ENCODE data around the gene WDR86. TPM values are rescaled to one million over a fixed set of nuclear protein-coding genes. Genes with fewer than 3 reads are reported as not detected.
A peak's percentile ranks its signal among the peaks of the same experiment; 100 is the strongest.

WDR86 gene
- total RNA-seq, 1 donor from 2014 or later = not detected

DNA sequence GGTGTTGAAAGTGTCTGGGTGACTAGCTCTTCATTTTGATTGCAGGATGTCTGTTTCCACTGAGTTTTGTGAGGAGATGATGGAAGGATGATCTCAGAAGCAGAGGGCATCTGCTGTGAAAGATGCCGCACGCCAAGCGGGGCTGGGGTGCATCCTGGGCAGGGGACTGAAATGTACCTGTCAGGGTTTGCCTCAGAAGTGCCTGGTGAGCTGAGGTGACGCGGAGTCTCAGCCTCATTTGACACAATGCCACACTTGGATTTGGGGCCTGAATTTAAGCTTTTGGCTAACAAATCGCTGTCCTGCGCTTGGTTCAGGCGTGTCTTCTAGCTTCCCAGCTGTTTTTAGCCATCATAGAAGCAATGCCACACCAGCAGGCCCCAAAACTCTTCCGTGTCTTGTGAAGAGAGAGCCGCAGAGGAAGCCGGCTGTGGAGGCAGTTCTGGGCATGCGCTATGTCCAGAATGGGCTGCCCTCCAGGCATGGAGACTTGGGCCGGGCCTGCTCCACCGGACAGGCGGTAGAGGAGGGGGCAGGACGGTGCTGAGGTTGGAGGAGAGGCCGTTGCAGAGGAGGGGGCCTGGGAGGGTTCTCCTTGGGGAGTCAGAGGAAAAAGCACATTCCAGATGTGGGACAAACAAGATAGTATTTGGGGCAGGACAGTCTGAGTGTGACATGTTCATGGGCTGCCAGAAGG is 31.2 kb downstream of the WDR86 start:
- DNase-seq = no peak

DNA sequence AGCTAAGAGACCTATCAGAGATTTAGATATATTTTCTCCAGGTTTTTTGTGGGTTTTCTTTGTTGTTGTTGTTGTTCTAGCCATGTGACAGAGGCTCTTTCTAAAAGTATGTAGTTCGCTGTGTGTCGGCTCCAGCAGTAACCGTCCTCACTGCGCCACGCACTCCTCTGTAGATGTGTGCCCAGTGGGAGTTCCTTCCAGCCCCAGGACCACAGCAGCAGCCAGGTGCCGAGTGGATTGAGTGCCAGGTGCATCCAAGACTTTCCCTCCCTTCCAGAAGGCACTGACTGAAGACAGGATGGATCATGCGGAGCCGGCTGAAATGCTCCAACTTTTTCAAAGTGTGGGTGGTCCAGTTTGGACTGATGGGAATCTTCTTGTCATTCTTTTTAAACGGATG is 31.8 kb downstream of the WDR86 start:
- no peak for DNase-seq

DNA sequence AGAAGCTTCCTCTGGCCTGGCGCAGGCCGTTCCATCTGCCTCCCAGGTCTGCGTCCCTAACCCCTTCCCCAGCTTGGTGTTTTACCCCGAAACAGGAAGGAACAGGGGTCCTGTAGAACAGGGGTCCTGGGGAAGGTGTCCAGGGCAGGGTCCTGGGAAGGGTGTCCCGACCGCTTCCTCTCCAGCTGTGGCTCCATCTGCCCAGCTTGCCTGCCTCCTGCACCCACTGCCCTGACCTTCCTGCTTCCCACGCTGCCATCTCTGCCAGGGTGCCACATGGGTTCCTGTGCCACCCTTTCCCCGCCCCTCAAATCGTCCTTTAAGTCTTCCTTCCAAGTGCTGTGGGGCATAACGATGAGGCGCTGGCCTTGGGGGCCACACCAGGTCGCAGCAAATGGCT is 32.4 kb downstream of the WDR86 start:
- DNase-seq = no peak

DNA sequence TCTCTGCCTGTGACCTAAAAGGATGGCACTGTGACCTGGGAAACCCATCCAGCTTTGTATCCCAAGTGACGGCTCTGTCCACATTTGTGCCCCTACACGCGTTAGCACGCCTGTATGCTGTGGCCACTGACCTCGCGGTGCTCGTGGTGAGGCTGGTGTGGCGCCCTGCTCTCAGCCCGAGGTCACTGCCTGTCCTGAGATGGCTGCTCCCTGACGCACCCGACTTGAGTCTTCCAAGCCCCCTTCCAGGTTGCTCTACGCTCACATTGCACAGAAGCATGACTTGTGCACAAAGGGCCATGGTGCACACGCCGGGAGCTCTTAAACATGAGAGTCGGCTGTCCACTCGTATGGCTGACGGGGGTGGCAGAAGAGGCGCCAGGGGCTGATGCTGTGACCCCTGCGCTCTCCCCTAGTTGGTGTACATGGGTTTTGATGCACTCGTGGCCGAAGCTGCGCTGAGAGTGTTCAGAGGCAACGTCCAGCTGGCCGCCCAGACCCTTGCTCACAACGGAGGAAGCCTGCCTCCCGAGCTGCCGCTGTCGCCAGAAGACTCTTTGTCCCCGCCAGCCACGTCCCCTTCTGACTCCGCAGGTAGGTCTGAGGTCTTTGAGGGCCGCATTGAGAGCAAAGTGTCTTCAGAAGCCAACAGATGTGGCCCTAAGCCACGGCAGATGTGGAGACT is 33.5 kb downstream of the WDR86 start:
- no peak for DNase-seq

DNA sequence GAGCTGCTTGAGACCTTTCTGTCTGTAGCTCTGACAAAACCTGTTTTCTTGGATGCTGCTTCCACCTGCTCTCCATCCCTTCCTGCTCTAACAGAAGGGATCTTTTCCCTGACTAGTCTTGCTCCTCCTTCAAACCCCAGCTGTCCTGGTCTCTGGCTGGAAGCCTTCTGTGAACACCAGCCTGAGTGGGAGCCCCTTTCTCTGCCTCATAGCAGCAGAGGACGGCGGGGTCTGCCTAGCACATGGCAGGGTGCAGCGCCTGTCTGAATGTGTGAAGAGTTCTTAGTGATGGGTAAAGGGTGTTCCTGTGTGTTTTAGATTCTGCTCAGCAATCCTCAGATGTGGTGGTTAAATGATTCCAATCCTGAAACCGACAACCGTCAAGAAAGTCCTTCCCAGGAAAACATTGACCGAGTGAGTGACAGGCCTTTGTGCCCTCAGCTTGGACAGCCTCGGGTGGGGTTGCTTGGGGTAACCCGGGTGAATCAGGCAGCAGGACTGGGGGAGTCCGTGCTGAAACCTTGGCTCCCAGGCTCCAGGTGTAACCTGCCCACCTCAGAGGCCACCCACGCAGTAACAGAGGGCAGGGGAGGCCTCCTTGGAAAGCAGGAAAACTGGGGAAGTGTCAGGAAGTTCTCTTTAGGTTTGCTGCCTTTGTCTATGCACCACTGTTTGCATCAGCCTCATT is 34.2 kb downstream of the WDR86 start:
- no peak for DNase-seq

DNA sequence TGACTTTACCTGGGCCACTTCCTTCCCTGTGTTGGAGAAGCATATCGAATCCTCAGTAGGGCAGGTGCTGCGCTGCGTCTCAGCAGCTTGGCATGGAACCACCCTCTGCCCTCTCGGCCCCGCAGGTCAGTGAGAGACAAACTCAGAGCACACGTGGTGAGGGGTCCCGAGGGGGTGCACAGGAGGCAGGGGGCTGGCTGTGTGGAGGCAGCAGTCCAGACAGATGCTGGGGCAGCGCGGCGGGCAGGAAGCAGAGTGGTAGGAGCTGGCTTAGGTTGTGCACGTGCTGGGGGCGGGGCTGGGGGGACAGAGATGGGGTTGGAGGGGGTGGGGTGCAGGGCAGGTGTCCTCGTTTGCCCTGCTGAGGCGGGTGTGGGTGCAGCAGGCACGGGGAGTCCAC is 35.1 kb downstream of the WDR86 start:
- DNase-seq = no peak

DNA sequence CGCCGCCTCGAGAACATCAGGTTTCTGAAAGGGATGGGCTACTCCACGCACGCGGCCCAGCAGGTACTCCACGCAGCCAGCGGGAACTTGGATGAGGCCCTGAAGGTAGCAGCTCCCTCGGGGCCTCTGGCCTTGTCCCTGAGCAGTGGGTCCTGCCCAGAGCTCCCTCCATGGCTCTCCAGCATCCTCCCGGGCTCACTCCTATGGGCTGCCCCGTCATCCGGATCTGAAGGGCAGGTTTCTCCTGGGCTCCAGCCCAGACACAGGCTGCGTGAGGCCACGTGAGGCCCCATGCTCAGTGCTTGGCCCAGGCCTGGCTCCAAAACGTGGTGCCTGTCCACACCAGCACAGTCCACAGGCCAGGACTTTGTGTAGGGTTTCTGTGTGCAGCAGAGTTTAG is 35.7 kb downstream of the WDR86 start:
- no peak for DNase-seq

DNA sequence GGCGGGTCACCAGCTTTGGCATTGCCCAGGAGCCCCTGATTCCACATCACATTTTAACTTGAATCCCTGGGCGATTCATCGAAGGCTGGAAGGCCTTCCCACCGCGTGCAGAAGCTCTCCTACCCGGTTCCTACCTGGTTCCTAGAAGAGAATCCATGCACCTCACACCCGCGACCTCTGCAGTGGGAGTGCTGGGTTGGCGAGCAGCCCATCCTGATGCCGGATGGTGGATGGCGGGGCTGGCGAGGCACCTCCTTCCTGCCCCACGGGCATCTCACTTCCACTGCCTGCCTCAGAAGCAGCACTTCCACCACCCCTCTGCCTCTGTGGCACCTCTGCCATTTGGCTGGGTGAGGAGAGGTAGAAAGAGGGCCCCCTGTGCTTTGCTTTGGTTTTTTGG is 36.2 kb downstream of the WDR86 start:
- no peak for DNase-seq

DNA sequence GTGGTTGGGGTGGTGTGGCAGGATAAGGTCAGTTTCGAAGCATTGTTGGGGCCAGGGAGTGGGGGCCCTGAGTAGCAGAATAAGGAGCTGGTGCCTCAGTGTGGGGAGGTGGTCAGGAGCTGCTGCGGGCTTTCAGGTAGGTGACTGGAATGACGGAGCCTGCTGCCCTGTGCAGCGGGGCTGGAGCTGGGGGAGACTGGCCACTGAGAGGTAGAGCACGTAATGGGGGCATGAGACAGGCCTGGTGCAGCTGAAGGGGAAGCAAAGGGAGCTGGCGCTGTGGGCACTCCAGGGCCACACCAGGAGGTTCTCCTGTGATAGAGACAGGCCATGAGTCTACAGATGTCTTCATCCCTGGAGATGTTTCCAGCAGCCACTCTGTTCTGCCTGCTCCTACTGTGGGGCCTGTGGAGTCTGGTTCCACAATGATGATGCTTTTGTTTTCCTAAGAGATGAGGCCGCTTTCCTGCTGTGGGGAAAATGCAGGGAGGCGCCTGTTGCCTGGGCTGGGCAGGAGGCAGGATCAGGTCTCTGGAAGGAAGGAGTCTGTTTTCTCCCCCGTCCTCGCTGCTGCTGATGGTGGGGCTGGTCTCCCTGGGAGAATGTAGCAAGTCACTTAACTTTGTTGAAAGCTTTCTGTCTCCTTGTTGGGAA is 37.1 kb downstream of the WDR86 start:
- DNase-seq = no peak

DNA sequence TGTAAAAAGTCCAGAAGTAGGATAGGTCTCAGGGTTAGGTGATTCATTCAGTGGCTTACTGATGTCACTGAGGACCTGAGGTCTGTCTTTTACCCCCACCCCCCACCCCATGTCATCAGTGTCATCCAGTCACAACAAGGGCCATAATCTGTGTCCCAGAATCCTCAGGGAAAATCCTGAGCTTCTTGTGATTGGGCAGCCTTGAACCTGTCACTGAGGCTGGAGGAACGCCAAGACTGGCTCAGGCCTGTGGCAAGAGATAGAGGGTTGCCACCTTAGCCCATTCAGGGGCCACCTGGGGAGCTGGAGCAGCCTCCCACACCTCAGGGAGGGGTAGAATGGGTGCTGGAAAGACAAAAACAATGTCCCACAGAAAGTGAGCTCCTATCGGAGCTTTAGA is 38.6 kb downstream of the WDR86 start:
- DNase-seq = no peak

DNA sequence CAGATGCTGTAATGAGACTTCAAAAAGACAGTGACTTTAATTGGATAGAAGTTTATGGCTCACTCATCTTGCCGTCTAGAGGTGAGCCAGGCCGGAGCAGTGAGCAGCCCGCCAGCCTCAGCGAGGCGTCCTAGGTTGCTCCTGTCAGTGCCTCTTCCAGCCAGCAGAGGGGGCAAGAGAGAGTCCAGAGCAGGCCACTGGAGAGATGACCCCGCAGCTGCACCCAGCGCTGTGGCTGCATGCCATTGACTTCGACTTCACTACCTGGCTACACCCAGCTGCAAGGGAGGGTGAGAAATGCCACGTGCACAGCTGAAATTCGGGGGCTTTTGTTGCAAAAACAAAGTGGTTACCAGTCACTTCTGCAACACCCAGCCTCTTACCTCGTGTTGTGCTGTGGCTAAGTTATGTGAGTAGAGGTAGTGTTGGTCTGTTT is 41.7 kb downstream of the WDR86 start:
- DNase-seq = peak; percentile 87

DNA sequence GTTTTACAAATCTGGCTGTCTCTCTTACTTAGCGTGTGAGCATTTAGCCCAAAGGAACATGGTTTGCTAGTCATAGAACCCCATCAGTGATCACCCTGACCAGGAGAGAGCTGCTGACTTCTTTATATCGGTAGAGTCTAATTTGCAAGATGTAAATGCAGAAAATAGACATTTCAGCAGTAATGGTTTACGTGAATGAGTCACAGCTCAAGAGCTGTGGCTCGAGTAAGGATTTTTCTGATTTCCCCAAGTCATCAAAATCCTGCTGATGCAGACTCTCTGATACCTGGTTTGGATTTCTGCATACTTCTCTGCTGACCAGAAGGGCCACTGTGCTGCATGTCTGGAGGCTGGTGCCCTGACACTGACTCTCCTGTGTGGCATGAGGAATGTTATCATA is 42.6 kb downstream of the WDR86 start:
- DNase-seq = no peak

DNA sequence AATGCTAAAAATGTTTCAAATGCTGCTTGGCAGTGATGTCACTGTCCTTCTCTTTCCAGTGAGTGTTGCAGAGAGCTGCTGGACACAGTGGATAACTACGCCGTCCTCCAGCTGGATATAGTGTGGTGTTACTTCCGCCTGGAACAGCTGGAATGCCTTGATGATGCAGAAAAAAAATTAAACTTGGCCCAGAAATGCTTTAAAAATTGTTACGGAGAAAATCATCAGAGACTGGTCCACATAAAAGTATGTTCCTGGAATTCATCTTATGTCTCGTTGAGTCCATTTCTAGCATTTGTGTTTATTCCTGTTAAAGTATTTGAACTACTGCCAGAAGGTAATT is 43.0 kb downstream of the WDR86 start:
- DNase-seq = no peak

DNA sequence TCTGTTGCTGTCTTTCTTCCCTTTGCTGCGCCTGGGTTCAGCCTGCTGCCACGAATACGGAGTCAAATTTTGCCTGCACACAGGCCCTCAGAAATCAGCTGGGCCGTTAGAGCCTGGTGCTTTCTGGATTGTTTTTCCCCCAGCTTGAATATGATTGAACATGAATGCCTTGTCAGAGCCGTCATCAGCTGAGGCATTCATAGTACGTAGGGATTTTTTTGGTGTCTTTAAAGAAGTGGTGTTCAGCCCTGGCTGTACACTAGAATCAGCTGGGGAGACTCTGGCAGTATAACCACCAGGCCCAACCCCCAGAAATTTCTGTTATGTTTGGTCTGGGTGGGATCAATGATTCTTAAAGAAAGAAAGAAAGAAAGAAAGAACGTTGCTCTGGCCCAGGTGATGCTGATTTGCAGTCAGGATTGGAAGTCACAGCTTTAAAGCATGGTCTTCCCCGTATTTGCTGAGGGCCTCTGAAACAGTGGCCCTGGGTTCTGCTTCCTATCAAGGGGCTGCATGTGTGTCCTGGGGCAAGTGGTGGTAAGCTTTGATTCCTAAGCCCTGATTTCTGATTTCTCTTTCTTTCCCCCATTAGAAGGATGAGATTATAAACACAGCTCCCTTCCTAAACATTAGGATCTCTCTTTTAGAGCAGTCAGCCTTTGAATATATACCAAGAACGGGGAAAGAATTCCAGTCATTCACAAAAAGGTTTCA is 43.5 kb downstream of the WDR86 start:
- no peak for DNase-seq

DNA sequence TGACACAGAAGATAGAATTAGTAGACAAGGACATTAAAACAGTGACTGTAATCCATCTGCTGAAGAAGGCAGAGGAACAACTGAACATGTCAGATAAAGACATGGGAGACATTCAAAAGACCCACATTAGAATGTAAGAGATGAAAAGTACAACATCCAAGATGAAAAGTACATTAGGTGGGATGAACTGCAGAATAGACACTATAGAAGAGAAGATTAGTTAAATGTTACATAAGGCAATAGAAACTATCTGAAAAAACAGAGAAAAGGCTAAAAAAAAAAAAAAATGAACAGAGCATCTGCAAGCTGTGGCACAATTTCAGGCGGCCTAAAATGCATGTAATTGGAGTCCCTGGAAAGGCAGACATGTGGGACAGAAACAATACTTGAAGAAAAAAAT is 46.7 kb downstream of the WDR86 start:
- DNase-seq = no peak

DNA sequence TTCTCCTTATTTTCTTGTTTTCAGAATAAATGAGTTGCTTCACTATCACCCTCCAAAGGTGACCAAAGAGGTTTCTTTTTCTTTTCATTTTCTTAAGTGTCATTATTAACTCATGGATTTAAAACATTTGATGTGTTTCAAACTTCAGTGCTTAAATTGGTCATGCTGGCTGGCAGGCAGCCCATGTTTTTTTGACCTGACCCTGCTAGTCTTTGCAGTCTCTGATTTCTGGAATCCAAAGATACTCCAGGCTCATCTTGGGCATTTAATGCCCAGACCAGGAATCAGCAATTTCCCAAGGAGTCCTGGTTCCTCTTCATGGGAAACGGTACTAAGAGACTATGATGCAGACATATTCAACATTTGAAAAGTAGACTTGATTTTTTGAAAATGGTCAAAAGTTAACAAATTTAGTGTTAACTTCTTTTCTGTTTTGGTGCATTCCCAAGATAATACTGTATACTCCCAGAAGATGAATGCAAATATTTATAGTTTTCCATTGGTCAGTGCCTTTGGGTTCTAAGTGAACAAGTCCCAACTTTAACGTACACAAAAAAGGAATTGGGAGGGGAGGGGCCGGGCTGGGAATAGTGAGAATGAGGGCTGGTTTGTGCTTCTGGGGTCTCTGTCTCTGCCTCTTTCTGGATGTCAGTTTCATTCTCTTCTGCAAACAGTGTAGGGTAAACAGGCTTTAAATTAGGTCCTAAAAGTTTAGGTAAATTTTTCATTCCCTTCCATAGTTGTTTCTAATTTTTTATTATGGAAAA is 48.5 kb downstream of the WDR86 start:
- no peak for DNase-seq

DNA sequence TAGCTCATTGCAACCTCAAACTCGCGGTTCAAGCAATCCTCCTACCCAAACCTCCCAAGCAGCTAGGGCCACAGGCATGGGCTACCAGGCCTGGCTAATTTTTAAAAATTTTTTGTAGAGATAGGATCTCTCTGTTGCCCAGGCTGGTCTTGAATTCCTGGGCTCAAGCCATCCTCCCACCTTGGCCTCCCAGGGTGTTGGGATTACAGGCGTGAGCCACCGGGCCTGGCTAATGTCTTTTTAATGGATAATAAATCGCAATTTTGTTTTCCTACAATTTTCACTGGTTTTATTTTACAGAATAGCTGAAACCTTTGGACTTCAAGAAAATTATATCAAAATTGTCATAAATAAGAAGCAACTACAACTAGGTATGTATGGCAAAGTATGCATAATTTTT is 57.3 kb downstream of the WDR86 start:
- no peak for DNase-seq

DNA sequence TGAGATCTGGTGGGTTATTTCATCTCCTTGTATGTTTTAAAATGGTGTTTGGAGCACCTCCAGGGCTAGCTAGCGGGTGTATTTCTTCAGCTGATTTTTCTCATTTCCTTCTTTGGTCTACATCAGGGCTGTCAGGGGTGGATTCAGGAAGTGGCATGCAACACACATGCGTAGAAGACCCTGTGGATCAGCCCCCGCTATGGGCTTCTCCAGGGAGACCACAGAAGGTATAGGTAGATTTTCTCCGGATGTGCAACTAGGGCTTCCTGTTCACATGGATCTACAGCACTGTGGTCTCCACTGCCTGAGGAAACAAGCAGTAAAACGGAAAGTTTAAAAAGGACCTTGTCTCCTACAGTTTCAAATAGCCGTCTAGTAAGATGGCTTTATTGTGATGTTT is 57.9 kb downstream of the WDR86 start:
- DNase-seq = no peak

DNA sequence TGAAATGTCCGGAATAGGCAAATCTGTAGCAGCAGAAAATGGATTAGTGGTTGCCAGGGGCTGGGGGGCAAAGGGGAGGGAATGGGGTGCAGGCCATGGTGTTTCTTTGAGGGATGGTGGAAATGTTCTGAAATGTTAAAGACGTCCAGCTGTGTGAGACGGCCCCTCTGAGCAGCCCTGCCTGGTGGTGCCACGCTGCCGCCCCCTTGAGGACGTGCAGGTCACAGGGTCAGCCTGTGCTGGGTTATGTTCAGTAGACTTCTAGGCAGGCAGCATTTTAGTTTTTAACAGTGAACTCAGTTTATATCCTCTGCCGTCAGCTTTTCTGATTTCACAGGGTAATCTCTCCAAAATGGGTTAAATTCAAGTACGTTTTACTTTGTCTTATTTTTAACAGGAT is 58.8 kb downstream of the WDR86 start:
- no peak for DNase-seq

DNA sequence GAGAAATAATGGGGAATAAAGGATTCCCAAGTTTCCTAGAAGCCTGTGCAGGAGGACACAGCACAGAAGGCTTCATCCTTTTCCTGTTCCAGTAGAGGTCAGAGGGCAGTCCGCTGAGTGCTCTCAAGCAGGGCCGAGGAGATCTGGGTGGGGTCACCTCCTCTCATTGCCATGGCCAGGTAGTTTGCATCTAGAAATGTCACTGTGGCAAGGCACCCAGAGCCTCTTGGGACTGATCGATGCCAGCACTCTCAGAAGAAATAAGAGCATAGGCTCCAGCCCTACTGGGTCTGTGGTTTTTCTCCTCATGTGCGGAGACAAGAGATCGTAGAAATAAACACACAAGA is 60.4 kb downstream of the WDR86 start:
- DNase-seq = no peak

DNA sequence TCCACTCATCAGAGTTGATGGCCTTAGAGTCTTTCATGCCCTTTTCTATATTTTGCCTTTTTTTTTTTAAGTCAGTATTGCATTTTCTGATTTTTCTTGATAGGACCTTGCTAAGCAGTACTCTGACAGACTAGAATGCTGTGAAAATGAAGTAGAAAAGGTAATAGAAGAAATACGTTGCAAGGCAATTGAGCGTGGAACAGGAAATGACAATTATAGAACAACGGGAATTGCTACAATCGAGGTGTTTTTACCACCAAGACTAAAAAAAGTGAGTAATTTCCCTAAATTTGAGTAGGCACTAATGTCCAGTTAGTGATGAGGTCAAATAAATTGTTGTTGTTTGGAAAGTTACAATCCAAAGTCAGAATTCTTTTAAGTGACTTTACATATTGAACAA is 60.9 kb downstream of the WDR86 start:
- no peak for DNase-seq

DNA sequence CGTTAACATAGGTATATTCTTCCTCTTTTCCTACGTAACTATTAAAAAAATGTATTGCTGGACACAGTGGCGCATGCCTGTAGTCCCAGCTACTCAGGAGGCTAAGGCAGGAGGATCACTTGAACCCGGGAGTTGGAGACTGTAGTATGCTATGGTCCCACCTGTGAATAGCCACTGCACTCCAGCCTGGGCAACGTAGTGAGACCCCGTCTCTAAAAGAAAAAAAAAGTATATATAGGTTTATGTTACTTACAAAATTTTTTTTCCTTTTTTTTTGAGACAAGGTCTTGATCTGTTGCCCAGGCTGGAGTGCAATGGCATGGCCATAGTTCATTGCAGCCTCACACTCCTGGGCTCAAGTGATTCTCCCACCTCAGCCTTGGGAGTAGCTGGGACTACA is 62.6 kb downstream of the WDR86 start:
- no peak for DNase-seq

DNA sequence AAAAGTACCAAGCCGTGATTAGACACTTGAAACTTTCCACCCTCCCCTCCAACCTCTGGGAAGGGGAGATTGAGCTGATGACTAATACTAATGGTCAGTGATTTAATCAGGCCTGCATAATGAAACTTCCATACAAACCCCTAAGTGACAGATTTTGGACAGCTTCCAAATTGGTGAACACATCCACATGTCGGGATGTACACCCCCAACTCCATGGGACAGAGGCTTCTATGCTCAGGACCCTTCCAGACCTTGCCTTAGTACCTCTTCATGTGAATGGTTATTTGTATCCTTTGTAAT is 63.4 kb downstream of the WDR86 start:
- DNase-seq = peak; percentile 34
